ENCODE data around the gene DEFB124. TPM values are rescaled to one million over a fixed set of nuclear protein-coding genes. Genes with fewer than 3 reads are reported as not detected.

The DEFB124 gene
- total and polyA plus RNA-seq, 4 donors, result 0.18 TPM; not detected in 3

- Histone ChIP-seq H3K27ac (ENCODE audit: low read depth in 1 of 2, low read length in 1 of 2) (no peak overlapping the region), H3K4me1 (ENCODE audit: control insufficient read depth in 5 of 5, insufficient read depth in 5 of 5, low read length in 5 of 5) (peaks cover 0 to 16% (median 3%) of the 10 kb centered on the region in 5 donors), H3K4me3 (no peak overlapping the region), H3K27me3 (ENCODE audit: control insufficient read depth in 3 of 3, insufficient read depth in 3 of 3, low read length in 2 of 3) (peaks cover 0 to 13% (median 0%) of the 10 kb centered on the region in 3 donors), H3K9me3 (ENCODE audit: control insufficient read depth in 4 of 4, insufficient read depth in 3 of 4, low read length in 3 of 4) (peaks cover 0 to 4% (median 0%) of the 10 kb centered on the region in 4 donors), H3K9ac (ENCODE audit: insufficient read depth in 1 of 2, low read length in 2 of 2) (peak overlapping the region in 1 of 2 donors; percentile 50), H3K36me3 (ENCODE audit: control insufficient read depth in 4 of 4, insufficient read depth in 4 of 4, low read length in 4 of 4) (no peaks in the 10 kb centered on the region)
- peak in 2 of 3 donors; percentile 51 to 71 for DNase-seq
- TF ChIP-seq, protein P1, sequence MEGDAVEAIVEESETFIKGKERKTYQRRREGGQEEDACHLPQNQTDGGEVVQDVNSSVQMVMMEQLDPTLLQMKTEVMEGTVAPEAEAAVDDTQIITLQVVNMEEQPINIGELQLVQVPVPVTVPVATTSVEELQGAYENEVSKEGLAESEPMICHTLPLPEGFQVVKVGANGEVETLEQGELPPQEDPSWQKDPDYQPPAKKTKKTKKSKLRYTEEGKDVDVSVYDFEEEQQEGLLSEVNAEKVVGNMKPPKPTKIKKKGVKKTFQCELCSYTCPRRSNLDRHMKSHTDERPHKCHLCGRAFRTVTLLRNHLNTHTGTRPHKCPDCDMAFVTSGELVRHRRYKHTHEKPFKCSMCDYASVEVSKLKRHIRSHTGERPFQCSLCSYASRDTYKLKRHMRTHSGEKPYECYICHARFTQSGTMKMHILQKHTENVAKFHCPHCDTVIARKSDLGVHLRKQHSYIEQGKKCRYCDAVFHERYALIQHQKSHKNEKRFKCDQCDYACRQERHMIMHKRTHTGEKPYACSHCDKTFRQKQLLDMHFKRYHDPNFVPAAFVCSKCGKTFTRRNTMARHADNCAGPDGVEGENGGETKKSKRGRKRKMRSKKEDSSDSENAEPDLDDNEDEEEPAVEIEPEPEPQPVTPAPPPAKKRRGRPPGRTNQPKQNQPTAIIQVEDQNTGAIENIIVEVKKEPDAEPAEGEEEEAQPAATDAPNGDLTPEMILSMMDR (IDR thresholded peaks at IDR 0.05; ENCODE audit: control extremely low read depth, extremely low read depth), result no peak
- no peak for ATAC-seq (ENCODE audit: insufficient read depth, low FRiP score)
- 47 to 52% methylated on average over 6 of the region's 6 CpGs for WGBS, 2 donors
Observed at GRCh38 chr20:31476294-31476585, 1.3 kb upstream of the DEFB124 start.

DNA sequence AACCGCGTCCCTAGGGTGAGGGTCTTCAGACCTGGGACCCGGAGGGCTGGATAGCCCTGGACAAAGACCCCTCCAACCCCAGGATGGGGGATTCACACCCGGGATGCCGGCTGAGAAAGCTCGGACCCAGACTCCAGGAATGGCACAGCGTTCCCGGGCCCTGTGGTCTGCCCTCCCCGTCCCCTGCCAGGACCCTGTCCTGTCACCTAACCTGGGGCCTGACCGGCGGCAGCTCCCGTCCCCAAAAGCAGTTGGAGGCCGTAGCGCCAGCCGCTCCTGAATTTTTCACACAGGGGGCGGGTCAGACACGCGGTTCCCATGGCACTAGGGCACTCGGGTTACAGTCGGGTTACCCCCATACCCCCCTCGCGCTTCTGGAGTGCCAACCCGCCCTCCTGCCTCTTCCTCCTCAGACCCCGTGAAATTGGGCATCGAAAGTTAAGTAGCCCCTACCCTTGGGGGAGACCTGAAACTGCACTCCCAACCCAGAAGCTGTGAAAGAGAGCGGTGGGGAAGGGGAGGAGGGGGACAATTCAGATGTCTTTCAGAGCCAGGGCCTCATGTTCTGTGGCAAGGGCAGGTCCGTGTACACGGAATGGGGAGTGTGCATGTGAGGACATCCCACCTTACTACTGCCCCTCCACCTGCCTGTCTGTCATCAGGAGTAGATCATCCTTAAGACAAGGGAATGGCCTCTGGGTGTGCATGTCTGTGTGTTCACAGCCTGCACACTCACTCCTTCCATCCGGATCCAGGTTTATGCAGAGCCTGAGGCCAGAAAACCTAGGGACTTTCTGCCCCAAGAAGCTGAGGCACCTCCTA, 756 bp upstream of the DEFB124 start:
- Histone ChIP-seq H3K36me3 (ENCODE audit: control insufficient read depth in 4 of 4, insufficient read depth in 4 of 4, low read length in 4 of 4) (no peaks in the 10 kb centered on the region), H3K27ac (ENCODE audit: low read depth in 1 of 2, low read length in 1 of 2) (no peak overlapping the region), H3K9ac (ENCODE audit: insufficient read depth in 1 of 2, low read length in 2 of 2) (peak overlapping the region; percentile 49 to 50), H3K9me3 (ENCODE audit: control insufficient read depth in 4 of 4, insufficient read depth in 3 of 4, low read length in 3 of 4) (peaks cover 0 to 4% (median 0%) of the 10 kb centered on the region in 4 donors), H3K4me1 (ENCODE audit: control insufficient read depth in 5 of 5, insufficient read depth in 5 of 5, low read length in 5 of 5) (peaks cover 0 to 16% (median 3%) of the 10 kb centered on the region in 5 donors), H3K4me3 (no peak overlapping the region), H3K27me3 (ENCODE audit: control insufficient read depth in 3 of 3, insufficient read depth in 3 of 3, low read length in 2 of 3) (peaks cover 0 to 13% (median 0%) of the 10 kb centered on the region in 3 donors)
- DNase-seq (no peak), ATAC-seq (ENCODE audit: insufficient read depth, low FRiP score) (peak; percentile 35)
- WGBS, 2 donors, result 4 to 5% methylated on average over 28 to 29 of the region's 29 CpGs
- TF ChIP-seq, protein P1 (IDR thresholded peaks at IDR 0.05; ENCODE audit: control extremely low read depth, extremely low read depth), result no peak

GRCh38 chr20:31474097-31474436, 860 bp downstream of the DEFB124 start:
- Histone ChIP-seq H3K4me3 (no peak overlapping the region), H3K36me3 (ENCODE audit: control insufficient read depth in 4 of 4, insufficient read depth in 4 of 4, low read length in 4 of 4) (no peaks in the 10 kb centered on the region), H3K4me1 (ENCODE audit: control insufficient read depth in 5 of 5, insufficient read depth in 5 of 5, low read length in 5 of 5) (peaks cover 0 to 16% (median 3%) of the 10 kb centered on the region in 5 donors), H3K27me3 (ENCODE audit: control insufficient read depth in 3 of 3, insufficient read depth in 3 of 3, low read length in 2 of 3) (peaks cover 0 to 10% (median 0%) of the 10 kb centered on the region in 3 donors), H3K9ac (ENCODE audit: insufficient read depth in 1 of 2, low read length in 2 of 2) (no peak overlapping the region), H3K9me3 (ENCODE audit: control insufficient read depth in 4 of 4, insufficient read depth in 3 of 4, low read length in 3 of 4) (peaks cover 0 to 4% (median 0%) of the 10 kb centered on the region in 4 donors), H3K27ac (ENCODE audit: low read depth in 1 of 2, low read length in 1 of 2) (no peak overlapping the region)
- WGBS, 2 donors, result 58 to 70% methylated on average over 2 of the region's 2 CpGs
- TF ChIP-seq, protein P1 (IDR thresholded peaks at IDR 0.05; ENCODE audit: control extremely low read depth, extremely low read depth), result no peak
- no peak for DNase-seq
- ATAC-seq (ENCODE audit: insufficient read depth, low FRiP score), result no peak
